GM12878 (cell line): ENCODE data around the gene FGB. TPM values are rescaled to one million over a fixed set of nuclear protein-coding genes. Genes with fewer than 3 reads are reported as not detected.

ENCODE experiments used
- ATAC-seq: fragments of 200-7000 bp; cut with Tn5 transposase; 3 replicates; pipeline ENCODE4 v1.9.1; 2020; ENCODE audit warnings: mild to moderate bottlenecking, moderate library complexity
- BruUV-seq: library from RNA; stranded (reverse); fragments of 400-500 nt; replicated peaks from 2 replicates; lab custom pipeline; 2021; lab: Mats Ljungman, UMichigan
- CTCF ChIA-PET: fragments of 300-600 bp; sonication (Branson Sonifier 250); formaldehyde crosslinking; extraction: SDS; loops from one replicate; lab custom pipeline; 2021; ENCODE audit warnings: inconsistent platforms; lab: Yijun Ruan, JAX
- POLR2A ChIA-PET: fragments of 350-600 bp; formaldehyde crosslinking; extraction: SDS; loops from one replicate; lab custom pipeline; 2021; ENCODE audit warnings: inconsistent platforms; lab: Charles Lee
- RAD21 ChIA-PET: fragments of 300-600 bp; sonication (Branson Sonifier 250); formaldehyde crosslinking; loops from one replicate; lab custom pipeline; 2023; ENCODE audit warnings: antibody characterized with exemption; ENCODE audit not compliant: unreplicated experiment; lab: Charles Lee
- SMC1A ChIA-PET: fragments of 300-600 bp; sonication (Branson Sonifier 250); formaldehyde crosslinking; loops from one replicate; lab custom pipeline; 2023; ENCODE audit not compliant: unreplicated experiment, uncharacterized antibody; lab: Charles Lee
- DNase-seq: peaks from one replicate; pipeline ENCODE4 v3.0.0-alpha.2; 2011; ENCODE audit warnings: low read depth, low spot score
- FAIRE-seq: peaks from 3 replicates; lab custom pipeline; 2011; peaks lifted over from hg19 to GRCh38; lab: Jason Lieb, UNC
- H2AFZ ChIP-seq: 2 replicates; pipeline ENCODE4 v1.6.0; 2011; ENCODE audit warnings: low read depth, low read length, control low read depth; ENCODE audit not compliant: control insufficient read depth
- H3K27ac ChIP-seq: 2 replicates; pipeline ENCODE4 v1.5.1; 2011; ENCODE audit warnings: control low read depth; ENCODE audit not compliant: control insufficient read depth, insufficient read depth
- H3K27me3 ChIP-seq, 2 experiments: replicated peaks in 1 of 2; 2 replicates each; pipeline versions ENCODE4 v1.6.0 to v1.6.1; 2011; ENCODE audit warnings: low read length in 1 of 2; ENCODE audit not compliant: control insufficient read depth in 2 of 2, insufficient read depth in 2 of 2
- H3K36me3 ChIP-seq, 2 experiments: 2 replicates each; pipeline ENCODE4 v1.5.1; 2011; ENCODE audit warnings: low read length in 1 of 2; ENCODE audit not compliant: control insufficient read depth in 2 of 2, insufficient read depth in 2 of 2
- H3K4me1 ChIP-seq: 2 replicates; pipeline ENCODE4 v1.6.1; 2011; ENCODE audit warnings: mild to moderate bottlenecking, low read length, moderate library complexity, mixed read lengths; ENCODE audit not compliant: control insufficient read depth, insufficient read depth
- H3K4me2 ChIP-seq: 2 replicates; pipeline ENCODE4 v1.6.0; 2011; ENCODE audit warnings: control low read depth; ENCODE audit not compliant: control insufficient read depth, insufficient read depth
- H3K4me3 ChIP-seq: fragments of 200-600 bp; sonication (generic); 2 replicates; pipeline ENCODE4 v1.5.1; 2016
- H3K79me2 ChIP-seq: 2 replicates; pipeline ENCODE4 v1.6.0; 2011; ENCODE audit warnings: low read length; ENCODE audit not compliant: control insufficient read depth, insufficient read depth
- H3K9ac ChIP-seq: 2 replicates; pipeline ENCODE4 v1.8.0; 2011; ENCODE audit warnings: low read length, control low read depth, mixed read lengths; ENCODE audit not compliant: control insufficient read depth, insufficient read depth
- H3K9me3 ChIP-seq: replicated peaks from 3 replicates; pipeline ENCODE4 v1.5.1; 2011; ENCODE audit warnings: mild to moderate bottlenecking, low read length; ENCODE audit not compliant: control insufficient read depth, insufficient read depth
- H4K20me1 ChIP-seq: 2 replicates; pipeline ENCODE4 v1.6.0; 2011; ENCODE audit not compliant: control insufficient read depth, insufficient read depth
- EZH2 ChIP-seq: IDR thresholded peaks from 2 replicates; pipeline ENCODE4 v1.6.1; 2012; ENCODE audit warnings: low read depth, mild to moderate bottlenecking, control low read depth, inconsistent platforms, low read length, borderline replicate concordance; ENCODE audit not compliant: control insufficient read depth
- NR2C1 ChIP-seq: fragments of 450-650 bp; IDR thresholded peaks from 2 replicates; pipeline ENCODE4 v1.6.1; 2017; ENCODE audit warnings: antibody characterized with exemption, mild to moderate bottlenecking, moderate library complexity
- SIX5 ChIP-seq: IDR thresholded peaks from 2 replicates; pipeline ENCODE4 v1.6.1; 2011; ENCODE audit warnings: mild to moderate bottlenecking, low read depth, low read length, moderate library complexity; ENCODE audit not compliant: severe bottlenecking
- SMC3 ChIP-seq: IDR thresholded peaks from 2 replicates; pipeline ENCODE4 v1.6.1; 2011; ENCODE audit warnings: low read length, improper control_type of control experiment, borderline replicate concordance
- WGBS: methylation state at CpG from one replicate; pipeline ENCODE4 v1.1.6; 2016; ENCODE audit warnings: low lambda C conversion rate; ENCODE audit not compliant: insufficient replicate concordance, insufficient coverage; ENCODE audit errors: missing lambda C conversion rate; 5-methylcytosine and 5-hydroxymethylcytosine counted together
- in situ Hi-C: fragments of 300-500 bp; cut with MboI; formaldehyde crosslinking; loops from 9 replicates; pipeline ENCODE4 v1.14.3; 2018; ENCODE audit warnings: mixed read lengths
- intact Hi-C: fragments of 100-400 bp; cut with micrococcal nuclease; formaldehyde crosslinking; loops from one replicate; pipeline ENCODE4 v1.14.2; 2022; ENCODE audit not compliant: unreplicated experiment
- polyA plus RNA-seq, 11 experiments: library from polyadenylated mRNA; depleted of rRNA in 4 of 11; unstranded in 6 of 11; stranded (reverse) in 5 of 11; fragments of >200 nt; fragmentation: Nextera tagmentation in 4 of 11; fragmentation: Illumina TruSeq in 1 of 11; extraction: Ambion mirVana in 4 of 11; extraction: Trizol in 1 of 11; gene quantifications; 1 replicate in 1 of 11; 2 replicates in 10 of 11; pipeline versions ENCODE4 v1.2.1 to v1.2.3, GENCODE V29; 2011 to 2016; ENCODE audit warnings: inconsistent platforms in 2 of 11, missing spikeins in 2 of 11, low read depth in 1 of 11
- total RNA-seq, 4 experiments: library from RNA; depleted of rRNA in 3 of 4; stranded (reverse); fragments of >200 nt in 3 of 4; fragmentation: Illumina TruSeq in 1 of 4; extraction: Trizol in 1 of 4; gene quantifications; 2 replicates each; pipeline versions ENCODE4 v1.2.1 to v1.2.3, GENCODE V29; 2013 to 2021
- TF ChIP-seq, protein P1 (sequence below): fragments of 450-650 bp; IDR thresholded peaks from 2 replicates; pipeline ENCODE4 v1.6.1; 2016; ENCODE audit warnings: mild to moderate bottlenecking

The FGB gene
- total and polyA plus RNA-seq, 10 of the 15 experiments (the other 5 are each of a cell fraction or from before 2014, with no cell fraction given), result 0.04 to 2.7 TPM; not detected in 8

GRCh38 chr4:154573190-154573870 is 10.5 kb downstream of the FGB start:
- ChIA-PET POLR2A (interaction anchor here (0.5 kb wide), 1 partner anchor 1213 kb away, joined by 3 read pairs; no protein-coding TSS in a partner anchor), CTCF (interaction anchor here (1.4 kb wide), 1 partner anchor 46 kb away, joined by 6 read pairs; no protein-coding TSS in a partner anchor), RAD21 (interaction anchor here (0.6 kb wide), 1 partner anchor 18 kb away, joined by 3 read pairs; no protein-coding TSS in a partner anchor), SMC1A (interaction anchor here (1.0 to 1.8 kb wide), 3 partner anchors 8 to 12 kb away, joined by 3 to 4 read pairs (median 3); partner anchors contain the start of gene FGB)
- H4K20me1 ChIP-seq, result no peaks in the 10 kb centered on the region
- TF ChIP-seq NR2C1, result no peak
- no peak for TF ChIP-seq EZH2
- TF ChIP-seq, protein P1, sequence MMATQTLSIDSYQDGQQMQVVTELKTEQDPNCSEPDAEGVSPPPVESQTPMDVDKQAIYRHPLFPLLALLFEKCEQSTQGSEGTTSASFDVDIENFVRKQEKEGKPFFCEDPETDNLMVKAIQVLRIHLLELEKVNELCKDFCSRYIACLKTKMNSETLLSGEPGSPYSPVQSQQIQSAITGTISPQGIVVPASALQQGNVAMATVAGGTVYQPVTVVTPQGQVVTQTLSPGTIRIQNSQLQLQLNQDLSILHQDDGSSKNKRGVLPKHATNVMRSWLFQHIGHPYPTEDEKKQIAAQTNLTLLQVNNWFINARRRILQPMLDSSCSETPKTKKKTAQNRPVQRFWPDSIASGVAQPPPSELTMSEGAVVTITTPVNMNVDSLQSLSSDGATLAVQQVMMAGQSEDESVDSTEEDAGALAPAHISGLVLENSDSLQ, result no peak
- no peak for TF ChIP-seq SMC3
- no peak for TF ChIP-seq SIX5
- no peak overlapping the region for H3K27ac ChIP-seq
- in situ Hi-C loops (no loop called here), intact Hi-C loops (no loop called here)
- no peak overlapping the region for H3K9ac ChIP-seq
- no peak for FAIRE-seq
- H3K4me1 ChIP-seq, result no peaks in the 10 kb centered on the region
- H2AFZ ChIP-seq, result no peak overlapping the region
- no peak for DNase-seq
- H3K79me2 ChIP-seq, result no peaks in the 10 kb centered on the region
- no peaks in the 10 kb centered on the region for H3K9me3 ChIP-seq
- 52% methylated on average over 5 of the region's 5 CpGs for WGBS
- no TSS peak for BruUV-seq
- H3K4me3 ChIP-seq, result no peak overlapping the region
- H3K4me2 ChIP-seq, result no peak overlapping the region
- ATAC-seq, result no peak
- no peaks in the 10 kb centered on the region for H3K27me3 ChIP-seq
- H3K36me3 ChIP-seq, result no peaks in the 10 kb centered on the region
